CD1c-positive myeloid dendritic cell (primary cell): ENCODE measurements around the gene EMC7.

Experiments
- DNase-seq: peaks from one replicate; pipeline ENCODE4 v3.0.0-alpha.2; 2016; ENCODE audit errors: extremely low spot score

The EMC7 gene

GRCh38 chr15:34038871-34039789, 62.5 kb downstream of the EMC7 start, which contains the start of gene AVEN:
AVEN (minus strand) TSS chr15:34039204; CDS start chr15:34039046, 158 bp downstream.
- DNase-seq, result peak; percentile 79

- peak; percentile 81 for DNase-seq
These were observed 63.4 kb downstream of the EMC7 start for GRCh38 chr15:34038023-34038870.
